Chondrocyte (in vitro differentiated cells): Measurements from ENCODE around the gene LAPTM4A. TPM values are rescaled to one million over a fixed set of nuclear protein-coding genes. Genes with fewer than 3 reads are reported as not detected.
A peak's percentile ranks its signal among the peaks of the same experiment; 100 is the strongest.
"Not testable (repeated sequence)": the region's sequence is repeated elsewhere in the genome, so short reads cannot be mapped to it uniquely, and the experiment has no call there.

Source experiments
- DNase-seq: peaks from one replicate; pipeline ENCODE4 v3.0.0; 2021; ENCODE audit warnings: mixed read lengths, low spot score
- H3K27ac Mint-ChIP-seq: one replicate; pipeline ENCODE4 v1.8.0; 2021; ENCODE audit warnings: mild to moderate bottlenecking, moderate library complexity, mixed read lengths; ENCODE audit not compliant: unreplicated experiment
- H3K27me3 Mint-ChIP-seq: 2 replicates; pipeline ENCODE4 v1.8.0; 2021; ENCODE audit warnings: low read depth, mixed read lengths
- H3K36me3 Mint-ChIP-seq: 2 replicates; pipeline ENCODE4 v1.8.0; 2021; ENCODE audit warnings: low read depth, mixed read lengths
- H3K4me1 Mint-ChIP-seq: 2 replicates; pipeline ENCODE4 v1.8.0; 2021; ENCODE audit warnings: low read depth, mild to moderate bottlenecking, mixed read lengths
- H3K4me3 Mint-ChIP-seq: one replicate; pipeline ENCODE4 v1.8.0; 2021; ENCODE audit warnings: mild to moderate bottlenecking, moderate library complexity, mixed read lengths; ENCODE audit not compliant: unreplicated experiment
- H3K9me3 Mint-ChIP-seq: 2 replicates; pipeline ENCODE4 v1.8.0; 2021; ENCODE audit warnings: low read depth, mixed read lengths
- total RNA-seq: library from RNA; stranded (reverse); gene quantifications from 3 replicates; pipeline ENCODE4 v1.2.1, GENCODE V29; 2021
- TF ChIP-seq, protein P1 (sequence below): fragments of 200-600 bp; sonication (generic); IDR thresholded peaks from 2 replicates; pipeline ENCODE4 v1.5.0; 2021; ENCODE audit warnings: antibody characterized with exemption, mild to moderate bottlenecking, moderate library complexity

The LAPTM4A gene
- total RNA-seq, 1 donor from 2014 or later = 404 TPM

DNA sequence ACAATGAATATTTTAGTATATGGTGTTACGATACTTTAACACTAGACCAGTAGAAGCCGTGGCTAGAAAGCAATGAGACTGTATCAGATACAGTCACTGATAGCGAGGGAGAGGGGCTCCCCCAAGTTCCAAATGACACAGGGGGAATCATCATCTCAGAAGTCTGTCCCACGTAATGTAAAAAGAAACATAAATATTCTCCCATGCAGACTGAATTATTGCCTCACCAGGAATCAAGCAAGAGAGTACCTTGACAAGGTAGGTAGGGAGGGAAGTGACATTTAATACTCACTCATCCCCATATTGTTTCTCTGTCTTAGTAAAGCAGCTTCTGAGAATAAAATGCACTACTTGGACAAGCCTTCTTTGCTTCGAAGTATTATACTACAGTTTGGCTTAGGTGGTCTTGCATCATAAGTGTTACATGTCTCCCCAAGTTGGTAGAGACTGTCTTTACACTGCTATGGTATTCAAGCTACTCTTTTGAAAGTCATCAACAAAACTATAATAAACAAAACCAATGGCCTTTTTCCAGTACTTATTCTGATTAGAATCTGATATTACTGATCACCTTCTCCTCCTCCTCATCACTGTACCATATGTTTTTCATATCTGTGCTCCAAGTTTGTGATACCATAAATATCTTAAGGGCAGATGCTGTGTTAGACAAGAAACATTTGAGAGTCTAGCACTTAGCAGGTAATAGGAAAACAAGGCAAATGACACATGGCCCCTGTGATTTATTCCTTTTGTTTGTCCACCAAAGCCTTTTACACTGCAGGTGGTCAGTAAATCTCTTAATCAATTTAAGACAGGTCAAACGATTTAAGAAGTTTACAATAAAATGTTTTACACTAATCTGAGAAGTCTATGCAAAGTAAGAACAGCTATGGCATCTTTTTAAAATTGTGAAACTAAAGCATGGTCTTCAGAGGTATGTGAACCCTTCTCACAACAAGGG is 2.7 kb downstream of the LAPTM4A start:
- H3K27ac Mint-ChIP-seq = no peak overlapping the region

GRCh38 chr2:20045712-20046292 is 5.6 kb downstream of the LAPTM4A start:
- H3K9me3 Mint-ChIP-seq, DNase-seq, H3K27me3 Mint-ChIP-seq, H3K36me3 Mint-ChIP-seq, H3K4me3 Mint-ChIP-seq: not testable (repeated sequence)
- peak overlapping the region; percentile 20 for H3K27ac Mint-ChIP-seq
- peaks cover 68% of the 10 kb centered on the region for H3K4me1 Mint-ChIP-seq

More for the DNA sequence above, 2.7 kb downstream of the LAPTM4A start:
- DNase-seq = no peak
- H3K4me1 Mint-ChIP-seq = peaks cover 45% of the 10 kb centered on the region
- H3K27me3 Mint-ChIP-seq = no peaks in the 10 kb centered on the region
- no peaks in the 10 kb centered on the region for H3K9me3 Mint-ChIP-seq
- no peak overlapping the region for H3K4me3 Mint-ChIP-seq
- TF ChIP-seq, protein P1, sequence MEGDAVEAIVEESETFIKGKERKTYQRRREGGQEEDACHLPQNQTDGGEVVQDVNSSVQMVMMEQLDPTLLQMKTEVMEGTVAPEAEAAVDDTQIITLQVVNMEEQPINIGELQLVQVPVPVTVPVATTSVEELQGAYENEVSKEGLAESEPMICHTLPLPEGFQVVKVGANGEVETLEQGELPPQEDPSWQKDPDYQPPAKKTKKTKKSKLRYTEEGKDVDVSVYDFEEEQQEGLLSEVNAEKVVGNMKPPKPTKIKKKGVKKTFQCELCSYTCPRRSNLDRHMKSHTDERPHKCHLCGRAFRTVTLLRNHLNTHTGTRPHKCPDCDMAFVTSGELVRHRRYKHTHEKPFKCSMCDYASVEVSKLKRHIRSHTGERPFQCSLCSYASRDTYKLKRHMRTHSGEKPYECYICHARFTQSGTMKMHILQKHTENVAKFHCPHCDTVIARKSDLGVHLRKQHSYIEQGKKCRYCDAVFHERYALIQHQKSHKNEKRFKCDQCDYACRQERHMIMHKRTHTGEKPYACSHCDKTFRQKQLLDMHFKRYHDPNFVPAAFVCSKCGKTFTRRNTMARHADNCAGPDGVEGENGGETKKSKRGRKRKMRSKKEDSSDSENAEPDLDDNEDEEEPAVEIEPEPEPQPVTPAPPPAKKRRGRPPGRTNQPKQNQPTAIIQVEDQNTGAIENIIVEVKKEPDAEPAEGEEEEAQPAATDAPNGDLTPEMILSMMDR = no peak
- no peaks in the 10 kb centered on the region for H3K36me3 Mint-ChIP-seq

GRCh38 chr2:20044778-20045177 is 6.7 kb downstream of the LAPTM4A start:
- Mint-ChIP-seq H3K27ac (no peak overlapping the region), H3K27me3 (no peaks in the 10 kb centered on the region), H3K36me3 (peaks cover 5% of the 10 kb centered on the region), H3K4me1 (peaks cover 75% of the 10 kb centered on the region), H3K4me3 (no peak overlapping the region), H3K9me3 (no peaks in the 10 kb centered on the region)
- no peak for DNase-seq
- TF ChIP-seq, protein P1 = no peak

GRCh38 chr2:20042531-20042930 is 8.9 kb downstream of the LAPTM4A start:
- Mint-ChIP-seq H3K27me3 (no peaks in the 10 kb centered on the region), H3K4me3 (no peak overlapping the region), H3K4me1 (peaks cover 56% of the 10 kb centered on the region), H3K9me3 (no peaks in the 10 kb centered on the region), H3K36me3 (peaks cover 16% of the 10 kb centered on the region), H3K27ac (peak overlapping the region; percentile 49)
- no peak for DNase-seq
- TF ChIP-seq, protein P1 = no peak

DNA sequence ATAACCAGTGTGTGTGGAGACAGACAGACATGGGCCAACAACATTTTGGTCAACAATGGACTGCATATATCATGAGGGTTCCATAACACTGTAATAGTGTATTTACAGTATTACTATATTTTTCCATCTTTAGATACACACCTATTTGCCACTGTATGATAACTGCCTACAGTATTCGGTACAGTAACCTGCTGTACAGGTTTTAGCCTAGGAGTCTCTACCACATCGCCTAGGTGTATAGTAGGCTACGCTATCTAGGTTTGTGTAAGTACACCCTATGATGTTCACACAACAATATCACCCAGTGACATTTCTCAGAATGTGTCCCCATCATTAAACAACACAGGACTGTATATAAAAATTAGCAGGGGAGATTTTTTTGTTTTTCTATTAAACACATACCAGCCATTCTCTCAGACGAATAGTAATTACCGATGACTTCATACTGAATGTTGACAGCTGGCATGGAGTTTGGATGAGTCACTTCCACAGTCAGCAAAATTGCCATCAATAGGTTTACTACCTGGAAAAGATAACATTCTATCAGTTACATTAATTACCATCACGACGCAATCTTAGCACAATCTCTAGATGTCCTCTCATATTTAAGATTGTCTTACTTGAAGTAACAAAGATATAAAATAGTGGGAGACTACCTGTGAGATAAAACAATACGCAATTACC is 10.8 kb downstream of the LAPTM4A start:
- TF ChIP-seq, protein P1 = no peak
- H3K4me1 Mint-ChIP-seq = peaks cover 64% of the 10 kb centered on the region
- no peak for DNase-seq

More for the DNA sequence above, 10.8 kb downstream of the LAPTM4A start:
- no peak overlapping the region for H3K4me3 Mint-ChIP-seq
- H3K9me3 Mint-ChIP-seq = no peaks in the 10 kb centered on the region
- peaks cover 31% of the 10 kb centered on the region for H3K36me3 Mint-ChIP-seq
- H3K27me3 Mint-ChIP-seq = no peaks in the 10 kb centered on the region
- H3K27ac Mint-ChIP-seq = no peak overlapping the region
